ENCODE measurements around the gene ABCG2. TPM values are rescaled to one million over a fixed set of nuclear protein-coding genes. Genes with fewer than 3 reads are reported as not detected.

Gene ABCG2
- total RNA-seq, 1 experiment from 2014 or later: 0.12 TPM

- no peaks in the 10 kb centered on the region for H3K27me3 Mint-ChIP-seq (ENCODE audit: insufficient read depth, unreplicated experiment)
- no peak overlapping the region for H3K27ac Mint-ChIP-seq (ENCODE audit: low read depth, unreplicated experiment)
- intact Hi-C loops (cut with micrococcal nuclease): no loop called here
- no peaks in the 10 kb centered on the region for H3K9me3 Mint-ChIP-seq (ENCODE audit: unreplicated experiment)
- H3K36me3 Mint-ChIP-seq (ENCODE audit: insufficient read depth, unreplicated experiment): no peaks in the 10 kb centered on the region
- no TSS peak for BruUV-seq (replicated peaks)
- ChIA-PET CTCF (interaction anchor here (0.6 to 0.8 kb wide), 2 partner anchors 9 to 138 kb away, joined by 3 to 5 read pairs; no protein-coding TSS in a partner anchor), POLR2A (interaction anchor here (0.7 kb wide), 1 partner anchor 192 kb away, joined by 5 read pairs; no protein-coding TSS in a partner anchor)
- no peak for DNase-seq (ENCODE audit: unreplicated experiment)
- no peak overlapping the region for H3K4me3 Mint-ChIP-seq (ENCODE audit: unreplicated experiment)
- no peaks in the 10 kb centered on the region for H3K4me1 Mint-ChIP-seq (ENCODE audit: insufficient read depth, unreplicated experiment)
- no peak for TF ChIP-seq CTCF (IDR thresholded peaks at IDR 0.05; ENCODE audit: unreplicated experiment)
These were observed 12.8 kb upstream of the ABCG2 start for GRCh38 chr4:88171206-88171605.

GRCh38 chr4:88169298-88169697 is 10.9 kb upstream of the ABCG2 start:
- CTCF ChIA-PET: interaction anchor here (0.6 to 1.1 kb wide), 2 partner anchors 25 to 48 kb away, joined by 3 to 4 read pairs; no protein-coding TSS in a partner anchor
- POLR2A ChIA-PET: no interaction called here
- no peak for TF ChIP-seq CTCF (IDR thresholded peaks at IDR 0.05; ENCODE audit: unreplicated experiment)
- no peak for DNase-seq (ENCODE audit: unreplicated experiment)
- no peaks in the 10 kb centered on the region for H3K36me3 Mint-ChIP-seq (ENCODE audit: insufficient read depth, unreplicated experiment)
- H3K4me1 Mint-ChIP-seq (ENCODE audit: insufficient read depth, unreplicated experiment): no peaks in the 10 kb centered on the region
- H3K4me3 Mint-ChIP-seq (ENCODE audit: unreplicated experiment): no peak overlapping the region
- no peaks in the 10 kb centered on the region for H3K27me3 Mint-ChIP-seq (ENCODE audit: insufficient read depth, unreplicated experiment)
- H3K27ac Mint-ChIP-seq (ENCODE audit: low read depth, unreplicated experiment): no peak overlapping the region
- no peaks in the 10 kb centered on the region for H3K9me3 Mint-ChIP-seq (ENCODE audit: unreplicated experiment)
- no TSS peak for BruUV-seq (replicated peaks)
- intact Hi-C loops (cut with micrococcal nuclease): no loop called here

GRCh38 chr4:88166608-88167007 is 8.2 kb upstream of the ABCG2 start:
- ChIA-PET POLR2A (no interaction called here), CTCF (no interaction called here)
- Mint-ChIP-seq H3K27me3 (ENCODE audit: insufficient read depth, unreplicated experiment) (no peaks in the 10 kb centered on the region), H3K9me3 (ENCODE audit: unreplicated experiment) (no peaks in the 10 kb centered on the region), H3K27ac (ENCODE audit: low read depth, unreplicated experiment) (no peak overlapping the region), H3K4me3 (ENCODE audit: unreplicated experiment) (no peak overlapping the region), H3K4me1 (ENCODE audit: insufficient read depth, unreplicated experiment) (no peaks in the 10 kb centered on the region), H3K36me3 (ENCODE audit: insufficient read depth, unreplicated experiment) (no peaks in the 10 kb centered on the region)
- no peak for TF ChIP-seq CTCF (IDR thresholded peaks at IDR 0.05; ENCODE audit: unreplicated experiment)
- DNase-seq (ENCODE audit: unreplicated experiment): no peak
- BruUV-seq (replicated peaks): no TSS peak
- intact Hi-C loops (cut with micrococcal nuclease): no loop called here

GRCh38 chr4:88163336-88163735 is 4.9 kb upstream of the ABCG2 start:
- Mint-ChIP-seq H3K36me3 (ENCODE audit: insufficient read depth, unreplicated experiment) (no peaks in the 10 kb centered on the region), H3K4me3 (ENCODE audit: unreplicated experiment) (no peak overlapping the region), H3K4me1 (ENCODE audit: insufficient read depth, unreplicated experiment) (no peaks in the 10 kb centered on the region), H3K9me3 (ENCODE audit: unreplicated experiment) (no peaks in the 10 kb centered on the region), H3K27me3 (ENCODE audit: insufficient read depth, unreplicated experiment) (no peaks in the 10 kb centered on the region), H3K27ac (ENCODE audit: low read depth, unreplicated experiment) (no peak overlapping the region)
- no TSS peak for BruUV-seq (replicated peaks)
- no peak for TF ChIP-seq CTCF (IDR thresholded peaks at IDR 0.05; ENCODE audit: unreplicated experiment)
- ChIA-PET CTCF (interaction anchor here (0.6 to 0.8 kb wide), 3 partner anchors 75 to 353 kb away, joined by 3 read pairs; no protein-coding TSS in a partner anchor), POLR2A (interaction anchor here (1.0 kb wide), 1 partner anchor 19 kb away, joined by 4 read pairs; no protein-coding TSS in a partner anchor)
- intact Hi-C loops (cut with micrococcal nuclease): no loop called here
- no peak for DNase-seq (ENCODE audit: unreplicated experiment)
